Measurements from ENCODE around the gene TCF7L2.

TCF7L2 gene

GRCh38 chr10:113148901-113149300, 198.9 kb downstream of the TCF7L2 start:
- Mint-ChIP-seq H3K4me1 (no peaks in the 10 kb centered on the region), H3K27ac (no peak overlapping the region), H3K9me3 (no peaks in the 10 kb centered on the region), H3K4me3 (no peak overlapping the region), H3K36me3 (ENCODE audit: low read depth) (peaks cover 91% of the 10 kb centered on the region), H3K27me3 (ENCODE audit: low read depth) (no peaks in the 10 kb centered on the region)
- no peak for TF ChIP-seq CTCF (IDR thresholded peaks at IDR 0.05; ENCODE audit: unreplicated experiment in 3 of 3)

DNA sequence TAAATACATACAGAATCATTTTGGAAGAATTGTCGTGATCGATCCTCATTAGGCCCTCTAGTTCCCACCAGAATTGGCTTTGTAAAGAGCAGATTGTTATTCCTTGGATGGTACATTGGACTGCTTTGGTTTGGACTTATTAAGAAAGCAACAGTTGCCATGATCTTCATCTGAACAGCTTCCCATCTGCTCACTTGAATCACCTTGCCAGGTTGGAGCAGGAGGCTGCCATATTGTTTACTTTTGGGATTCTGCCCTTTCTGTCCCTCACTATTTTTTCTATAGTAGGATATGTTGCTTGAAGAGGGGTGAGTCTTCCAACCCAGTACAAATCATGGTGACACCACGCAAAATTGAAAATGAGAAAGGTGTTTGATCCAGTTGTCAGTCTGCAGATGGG, 199.6 kb downstream of the TCF7L2 start:
- Mint-ChIP-seq H3K4me1 (no peaks in the 10 kb centered on the region), H3K27ac (no peak overlapping the region), H3K36me3 (ENCODE audit: low read depth) (peaks cover 93% of the 10 kb centered on the region), H3K4me3 (no peak overlapping the region), H3K27me3 (ENCODE audit: low read depth) (no peaks in the 10 kb centered on the region), H3K9me3 (no peaks in the 10 kb centered on the region)
- no peak for TF ChIP-seq CTCF (IDR thresholded peaks at IDR 0.05; ENCODE audit: unreplicated experiment in 3 of 3)

DNA sequence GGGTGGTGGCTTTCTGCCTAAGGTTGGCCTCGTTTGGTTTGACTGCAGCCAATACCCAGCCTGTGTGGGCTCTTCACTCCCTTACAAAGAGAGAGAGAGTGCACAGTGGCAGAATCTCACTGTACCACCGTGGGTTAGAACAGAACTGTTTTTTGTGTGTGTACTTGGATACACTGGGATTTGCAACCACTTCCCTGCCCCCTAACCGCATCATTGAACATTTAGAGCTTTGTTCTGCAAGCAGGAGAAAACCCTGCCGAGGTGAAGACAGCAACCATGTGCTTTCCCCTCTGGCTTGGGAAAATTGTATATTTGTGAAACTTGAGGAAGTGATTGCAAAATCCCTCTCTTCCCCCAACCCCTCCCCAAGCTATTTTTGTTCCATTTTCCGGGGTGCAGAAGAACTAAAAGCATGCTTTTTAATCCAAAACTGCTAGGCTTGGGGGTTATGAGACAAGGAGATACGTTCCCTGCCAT, 201.2 kb downstream of the TCF7L2 start:
- Mint-ChIP-seq H3K36me3 (ENCODE audit: low read depth) (peaks cover 90% of the 10 kb centered on the region), H3K9me3 (no peaks in the 10 kb centered on the region), H3K27me3 (ENCODE audit: low read depth) (no peaks in the 10 kb centered on the region), H3K4me3 (no peak overlapping the region), H3K27ac (no peak overlapping the region), H3K4me1 (no peaks in the 10 kb centered on the region)
- no peak for TF ChIP-seq CTCF (IDR thresholded peaks at IDR 0.05; ENCODE audit: unreplicated experiment in 3 of 3)

- peaks cover 94% of the 10 kb centered on the region for H3K36me3 Mint-ChIP-seq (ENCODE audit: low read depth)
- no peak for TF ChIP-seq CTCF (IDR thresholded peaks at IDR 0.05; ENCODE audit: unreplicated experiment in 3 of 3)
- no peak overlapping the region for H3K4me3 Mint-ChIP-seq
- H3K27ac Mint-ChIP-seq = no peak overlapping the region
- H3K9me3 Mint-ChIP-seq = no peaks in the 10 kb centered on the region
- H3K4me1 Mint-ChIP-seq = peaks cover 8% of the 10 kb centered on the region
- no peaks in the 10 kb centered on the region for H3K27me3 Mint-ChIP-seq (ENCODE audit: low read depth)
Observed at GRCh38 chr10:113153493-113154102, 203.6 kb downstream of the TCF7L2 start.

DNA sequence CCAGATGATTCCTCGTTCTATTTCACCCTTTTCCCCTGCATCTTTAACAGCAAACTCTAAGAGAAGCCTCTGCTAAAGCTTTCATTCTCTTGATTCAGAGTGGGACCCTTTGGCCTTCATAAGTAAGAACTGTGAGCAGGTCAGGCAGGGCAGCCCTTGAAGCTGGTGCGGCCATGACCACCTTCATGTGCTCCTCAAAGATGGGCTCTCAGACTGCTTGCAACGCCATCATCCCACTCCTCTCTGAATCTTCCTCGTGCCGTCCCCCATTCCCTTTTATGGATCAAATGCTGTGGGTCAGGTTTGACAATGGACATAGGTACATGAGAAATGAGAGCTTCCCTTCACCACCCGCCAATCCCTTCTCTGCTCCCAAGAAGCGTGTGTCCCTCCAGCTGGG, 207.4 kb downstream of the TCF7L2 start:
- Mint-ChIP-seq H3K36me3 (ENCODE audit: low read depth) (peaks cover 87% of the 10 kb centered on the region), H3K4me1 (peaks cover 8% of the 10 kb centered on the region), H3K27me3 (ENCODE audit: low read depth) (no peaks in the 10 kb centered on the region), H3K27ac (peak overlapping the region in 1 of 3 experiments; percentile 22), H3K9me3 (no peaks in the 10 kb centered on the region), H3K4me3 (no peak overlapping the region)
- TF ChIP-seq CTCF (IDR thresholded peaks at IDR 0.05; ENCODE audit: unreplicated experiment in 3 of 3) = no peak

- Mint-ChIP-seq H3K27ac (peak overlapping the region; percentile 7 to 22 (median 14)), H3K9me3 (no peaks in the 10 kb centered on the region), H3K36me3 (ENCODE audit: low read depth) (peaks cover 85% of the 10 kb centered on the region), H3K27me3 (ENCODE audit: low read depth) (no peaks in the 10 kb centered on the region), H3K4me1 (peaks cover 8% of the 10 kb centered on the region), H3K4me3 (no peak overlapping the region)
- no peak for TF ChIP-seq CTCF (IDR thresholded peaks at IDR 0.05; ENCODE audit: unreplicated experiment in 3 of 3)
Observed at GRCh38 chr10:113158183-113158582, 208.1 kb downstream of the TCF7L2 start.

Data from nephron (organoid).